ENCODE measurements around the gene TNFSF8.

- no peak for TF ChIP-seq CTCF (IDR thresholded peaks at IDR 0.05)
- no peak for TF ChIP-seq POLR2A (IDR thresholded peaks at IDR 0.05)
- no peak for TF ChIP-seq POLR2AphosphoS5 (IDR thresholded peaks at IDR 0.05)
Observed at GRCh38 chr9:114938687-114939575, 8.5 kb upstream of the TNFSF8 start.

All from upper lobe of left lung (tissue), 4 donors.